Transverse colon (tissue), 3 donors: Measurements from ENCODE around the gene BDKRB2.

Experiments
- CTCF ChIP-seq, 5 experiments: fragments of 200-600 bp in 3 of 5; fragments of 450-650 bp in 2 of 5; sonication (generic) in 3 of 5; IDR thresholded peaks; 1 replicate in 2 of 5; 2 replicates in 3 of 5; pipeline ENCODE4 v1.5.1; 2016 to 2017; ENCODE audit warnings: antibody characterized with exemption in 5 of 5, inconsistent platforms in 3 of 5, mild to moderate bottlenecking in 2 of 5, moderate library complexity in 1 of 5
- EP300 ChIP-seq: sonication (generic); formaldehyde crosslinking; IDR thresholded peaks from one replicate; pipeline ENCODE4 v1.6.1; 2017; ENCODE audit warnings: antibody characterized with exemption, low read depth
- POLR2A ChIP-seq: fragments of 450-650 bp; IDR thresholded peaks from one replicate; pipeline ENCODE4 v1.6.1; 2016; ENCODE audit warnings: antibody characterized with exemption, mild to moderate bottlenecking, moderate library complexity

GRCh38 chr14:96231056-96231455, 26.4 kb downstream of the BDKRB2 start:
- TF ChIP-seq POLR2A (no peak), CTCF (IDR thresholded peaks at IDR 0.05) (no peak), EP300 (no peak)
